HepG2 (cell line): ENCODE measurements around the gene CCS. TPM values are rescaled to one million over a fixed set of nuclear protein-coding genes. Genes with fewer than 3 reads are reported as not detected.

Experiments used
- CENPX ChIP-seq: sonication (generic); formaldehyde crosslinking; IDR thresholded peaks from 2 replicates; pipeline ENCODE4 v1.9.0; 2021; ENCODE audit warnings: mild to moderate bottlenecking, missing genetic modification reagents, moderate library complexity
- DRAP1 ChIP-seq: IDR thresholded peaks from 2 replicates; pipeline ENCODE4 v1.6.1; 2016; ENCODE audit warnings: missing genetic modification reagents, missing compliant biosample characterization
- HDAC6 ChIP-seq: fragments of 200-600 bp; sonication (generic); IDR thresholded peaks from 2 replicates; pipeline ENCODE4 v1.7.0; 2017; ENCODE audit warnings: mild to moderate bottlenecking, antibody characterized with exemption, low read length, low read depth
- NPAS2 ChIP-seq: sonication (generic); formaldehyde crosslinking; IDR thresholded peaks from 2 replicates; pipeline ENCODE4 v1.8.0; 2022; ENCODE audit warnings: mild to moderate bottlenecking, missing genetic modification reagents, borderline replicate concordance
- PATZ1 ChIP-seq: sonication (generic); formaldehyde crosslinking; IDR thresholded peaks from 2 replicates; pipeline ENCODE4 v1.4.0; 2020; ENCODE audit warnings: missing genetic modification reagents
- RAD51 ChIP-seq: fragments of 450-650 bp; IDR thresholded peaks from 2 replicates; pipeline ENCODE4 v1.6.1; 2016; ENCODE audit warnings: borderline replicate concordance
- SOX6 ChIP-seq, 2 experiments: fragments of 450-650 bp in 1 of 2; sonication (generic) in 1 of 2; formaldehyde crosslinking in 1 of 2; IDR thresholded peaks; 2 replicates each; pipeline versions ENCODE4 v1.4.0 to v1.6.1; 2017 to 2020; ENCODE audit warnings: antibody characterized with exemption in 1 of 2, mild to moderate bottlenecking in 1 of 2, missing genetic modification reagents in 1 of 2
- TERF1 ChIP-seq: sonication (generic); formaldehyde crosslinking; IDR thresholded peaks from 2 replicates; pipeline ENCODE4 v1.8.0; 2022; ENCODE audit warnings: mild to moderate bottlenecking, missing genetic modification reagents, moderate library complexity
- ZBTB40 ChIP-seq, 2 experiments: fragments of 450-650 bp in 1 of 2; sonication (generic) in 1 of 2; formaldehyde crosslinking in 1 of 2; IDR thresholded peaks; 2 replicates each; pipeline versions ENCODE4 v1.6.1 to v1.8.0; 2016 to 2022; ENCODE audit warnings: antibody characterized with exemption in 1 of 2, mild to moderate bottlenecking in 1 of 2, missing genetic modification reagents in 1 of 2
- ZFP91 ChIP-seq: sonication (generic); formaldehyde crosslinking; IDR thresholded peaks from 2 replicates; pipeline ENCODE4 v1.9.0; 2022; ENCODE audit warnings: missing genetic modification reagents, mild to moderate bottlenecking, borderline replicate concordance
- ZNF335 ChIP-seq: sonication (generic); formaldehyde crosslinking; IDR thresholded peaks from 2 replicates; pipeline ENCODE4 v1.4.0; 2020; ENCODE audit warnings: missing genetic modification reagents
- polyA plus RNA-seq, 8 experiments: library from polyadenylated mRNA; depleted of rRNA in 3 of 8; stranded (reverse) in 7 of 8; unstranded in 1 of 8; fragments of >200 nt; fragmentation: Illumina TruSeq in 4 of 8; extraction: Trizol in 4 of 8; gene quantifications; 2 replicates each; pipeline versions ENCODE4 v1.2.1 to v1.2.3, GENCODE V29; 2011 to 2016; ENCODE audit warnings: low read depth in 4 of 8, missing spikeins in 1 of 8, mixed read lengths in 1 of 8; ENCODE audit not compliant: insufficient read depth in 1 of 8
- total RNA-seq, 5 experiments: library from RNA; depleted of rRNA; stranded (reverse); fragments of >200 nt; fragmentation: Illumina TruSeq; extraction: Trizol; gene quantifications; 2 replicates each; pipeline ENCODE4 v1.2.3, GENCODE V29; 2016; ENCODE audit warnings: low read depth in 1 of 5

CCS gene
- total and polyA plus RNA-seq, 2 of the 13 experiments (the other 11 are each of a cell fraction or from before 2014, with no cell fraction given) = 25.4 to 44.6 TPM

- TF ChIP-seq RAD51 (no peak), CENPX (CRISPR knock-in tag) (no peak), PATZ1 (CRISPR knock-in tag) (no peak; the same call in none of the 2 replicates), TERF1 (CRISPR knock-in tag) (no peak), DRAP1 (CRISPR knock-in tag) (peak; percentile 72), ZBTB40 (IDR thresholded peaks at IDR 0.05) (no peak), ZBTB40 (CRISPR knock-in tag; IDR thresholded peaks at IDR 0.05) (no peak; the same call in 1 of the 2 replicates), ZFP91 (CRISPR knock-in tag) (peak; percentile 72; the same call in 1 of the 2 replicates), NPAS2 (CRISPR knock-in tag) (no peak), ZNF335 (CRISPR knock-in tag) (peak; percentile 76; the same call in 1 of the 2 replicates), SOX6 (IDR thresholded peaks at IDR 0.05) (no peak), SOX6 (CRISPR knock-in tag; IDR thresholded peaks at IDR 0.05) (peak; percentile 27), HDAC6 (no peak)
Measured at GRCh38 chr11:66638177-66639065, 45.4 kb downstream of the CCS start, which contains the start of gene RBM4 (continued).
